Stimulated activated CD4-positive, alpha-beta T cell treated with anti-CD3 and anti-CD28 coated beads, TNF-alpha, amount 100 ng/mL, for 1 hour (primary cell): Measurements from ENCODE around the gene CRP.
"Not testable (repeated sequence)": the region's sequence is repeated elsewhere in the genome, so short reads cannot be mapped to it uniquely, and the experiment has no call there.

ENCODE experiments used
- DNase-seq, 3 donors: peaks; one replicate each; pipeline ENCODE4 v3.0.0-alpha.2; 2020; ENCODE audit warnings: low read depth in 3 of 3, low spot score in 1 of 3

CRP gene

GRCh38 chr1:159714529-159714928 is at the start of gene CRP:
CRP (minus strand) TSS chr1:159714589; CDS start chr1:159714485, 104 bp downstream.
- no peak for DNase-seq

GRCh38 chr1:159763686-159764085 is 49.3 kb upstream of the CRP start:
- DNase-seq: no peak

GRCh38 chr1:159756397-159756796 is 42.0 kb upstream of the CRP start:
- no peak for DNase-seq

- DNase-seq: no peak
Observed at GRCh38 chr1:159755451-159756007, 41.1 kb upstream of the CRP start.

GRCh38 chr1:159753386-159753785 is 39.0 kb upstream of the CRP start:
- no peak for DNase-seq

- no peak for DNase-seq
Observed at GRCh38 chr1:159752135-159752580, 37.8 kb upstream of the CRP start.

- DNase-seq: no peak
Observed at GRCh38 chr1:159751031-159751430, 36.6 kb upstream of the CRP start.

- no peak for DNase-seq
Observed at GRCh38 chr1:159750621-159751020, 36.2 kb upstream of the CRP start.

GRCh38 chr1:159749630-159750029 is 35.2 kb upstream of the CRP start:
- no peak for DNase-seq

GRCh38 chr1:159748370-159748769 is 34.0 kb upstream of the CRP start:
- no peak for DNase-seq

GRCh38 chr1:159746666-159747065 is 32.3 kb upstream of the CRP start:
- DNase-seq: no peak

- DNase-seq: no peak
Observed at GRCh38 chr1:159743651-159744410, 29.4 kb upstream of the CRP start.

GRCh38 chr1:159737238-159737916 is 23.0 kb upstream of the CRP start:
- no peak for DNase-seq

GRCh38 chr1:159723188-159723587 is 8.8 kb upstream of the CRP start:
- DNase-seq: not testable (repeated sequence)

GRCh38 chr1:159719990-159720389 is 5.6 kb upstream of the CRP start:
- DNase-seq: no peak

- DNase-seq: no peak
Observed at GRCh38 chr1:159715855-159716254, 1.5 kb upstream of the CRP start.

GRCh38 chr1:159712080-159712479 is 2.3 kb downstream of the CRP start:
- DNase-seq: no peak

- no peak for DNase-seq
Observed at GRCh38 chr1:159707472-159708260, 6.7 kb downstream of the CRP start.

- no peak for DNase-seq
Observed at GRCh38 chr1:159705904-159706256, 8.5 kb downstream of the CRP start.

- DNase-seq: no peak
Observed at GRCh38 chr1:159705251-159705903, 9.0 kb downstream of the CRP start.

- no peak for DNase-seq
Observed at GRCh38 chr1:159704481-159704880, 9.9 kb downstream of the CRP start.
